Glomerular visceral epithelial cell (primary cell): ENCODE results near the gene IGSF11.
"Not testable (repeated sequence)": the region's sequence is repeated elsewhere in the genome, so short reads cannot be mapped to it uniquely, and the experiment has no call there.

Source experiments
- DNase-seq: peaks from one replicate; pipeline ENCODE4 v3.0.0-alpha.2; 2016; ENCODE audit errors: extremely low spot score

The IGSF11 gene, protein sequence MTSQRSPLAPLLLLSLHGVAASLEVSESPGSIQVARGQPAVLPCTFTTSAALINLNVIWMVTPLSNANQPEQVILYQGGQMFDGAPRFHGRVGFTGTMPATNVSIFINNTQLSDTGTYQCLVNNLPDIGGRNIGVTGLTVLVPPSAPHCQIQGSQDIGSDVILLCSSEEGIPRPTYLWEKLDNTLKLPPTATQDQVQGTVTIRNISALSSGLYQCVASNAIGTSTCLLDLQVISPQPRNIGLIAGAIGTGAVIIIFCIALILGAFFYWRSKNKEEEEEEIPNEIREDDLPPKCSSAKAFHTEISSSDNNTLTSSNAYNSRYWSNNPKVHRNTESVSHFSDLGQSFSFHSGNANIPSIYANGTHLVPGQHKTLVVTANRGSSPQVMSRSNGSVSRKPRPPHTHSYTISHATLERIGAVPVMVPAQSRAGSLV

DNA sequence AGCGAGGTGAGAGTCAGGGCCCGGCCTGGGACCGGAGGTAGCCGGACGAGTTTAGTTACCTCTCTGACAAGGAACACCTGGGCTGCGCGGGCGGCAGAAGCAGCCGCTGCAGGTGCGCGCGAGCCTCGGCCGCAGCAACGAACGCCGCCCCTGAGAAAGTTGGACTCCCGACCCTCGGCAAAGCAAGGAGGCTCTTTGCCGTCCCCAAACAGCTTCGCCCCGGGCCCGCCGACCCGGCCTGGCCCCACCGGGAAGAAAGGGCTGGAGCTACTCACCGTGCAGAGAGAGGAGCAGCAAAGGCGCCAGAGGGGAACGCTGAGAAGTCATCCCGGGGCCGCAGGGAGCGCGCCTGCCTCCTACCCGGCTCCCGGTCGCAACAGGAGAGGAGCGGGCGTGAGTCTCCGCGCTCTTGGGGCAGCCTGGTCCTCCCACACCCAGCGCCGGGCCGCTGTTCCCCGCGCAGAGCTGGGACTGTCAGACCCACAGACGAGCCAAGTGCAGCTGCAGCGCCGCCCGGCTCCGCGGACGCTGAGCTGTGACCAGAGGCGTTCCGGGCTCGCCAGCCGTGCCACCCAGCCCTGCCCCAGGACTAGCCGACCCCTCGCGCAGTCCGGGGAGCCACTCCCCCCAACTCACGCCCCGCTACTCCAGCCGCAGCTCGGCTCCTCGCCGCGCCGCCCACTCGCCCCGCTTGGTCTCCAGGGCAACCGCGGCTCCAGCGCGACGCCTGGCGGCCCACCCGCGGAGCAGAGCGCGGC lies at the start of gene IGSF11:
IGSF11 (minus strand) TSS at position 591 of the 758 bp plus-strand sequence; CDS start at position 327, 264 bp downstream.
- DNase-seq, result peak; percentile 46

DNA sequence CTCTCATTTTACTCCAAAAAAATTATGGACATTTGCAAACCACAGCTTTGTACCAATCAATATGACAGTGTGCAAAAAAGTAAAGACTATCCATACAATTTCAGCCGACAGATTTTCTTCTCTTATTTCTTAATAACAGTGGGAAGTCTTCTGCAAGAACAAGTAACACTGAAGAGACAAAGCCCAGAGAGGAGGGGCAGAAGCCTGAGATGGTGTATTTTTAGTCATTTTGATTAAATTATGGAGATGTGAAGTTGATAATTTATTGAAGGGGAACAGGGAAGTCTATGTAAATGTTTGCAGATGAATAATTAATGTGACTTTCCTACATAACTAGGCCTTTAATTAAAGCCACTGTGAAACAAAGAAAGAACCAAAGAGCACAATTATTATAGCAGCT lies 45.7 kb upstream of the IGSF11 start:
- DNase-seq, result no peak

DNA sequence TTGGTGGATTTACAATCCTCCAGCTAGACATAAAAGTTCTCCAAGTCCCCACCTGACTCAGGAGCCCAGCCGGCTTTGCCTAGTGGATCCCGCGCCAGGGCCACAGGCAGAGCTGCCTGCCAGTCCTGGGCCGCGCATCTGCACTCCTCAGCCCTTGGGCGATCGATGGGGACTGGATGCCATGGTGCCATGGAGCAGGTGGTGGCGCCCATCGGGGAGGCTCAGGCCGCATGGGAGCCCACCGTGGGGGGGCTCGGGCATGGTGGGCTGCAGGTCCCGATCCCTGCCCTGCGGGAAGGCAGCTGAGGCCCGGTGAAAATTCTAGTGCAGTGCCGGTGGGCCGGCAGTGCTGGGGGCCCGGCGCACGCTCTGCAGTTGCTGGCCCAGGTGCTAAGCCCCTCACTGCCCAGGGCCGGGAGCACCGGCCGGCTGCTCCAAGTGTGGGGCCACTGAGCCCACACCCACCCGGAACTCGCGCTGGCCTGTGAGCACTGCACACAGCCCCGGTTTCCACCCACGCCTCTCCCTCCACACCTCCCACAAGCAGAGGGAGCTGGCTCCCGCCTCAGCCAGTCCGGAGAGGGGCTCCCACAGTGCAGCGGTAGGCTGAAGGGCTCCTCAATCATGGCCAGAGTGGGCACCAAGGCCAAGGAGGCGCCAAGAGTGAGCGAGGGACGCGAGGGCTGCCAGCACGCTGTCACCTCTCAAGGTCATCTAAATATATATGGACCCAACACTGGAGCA lies 38.8 kb upstream of the IGSF11 start:
- DNase-seq, result no peak

DNA sequence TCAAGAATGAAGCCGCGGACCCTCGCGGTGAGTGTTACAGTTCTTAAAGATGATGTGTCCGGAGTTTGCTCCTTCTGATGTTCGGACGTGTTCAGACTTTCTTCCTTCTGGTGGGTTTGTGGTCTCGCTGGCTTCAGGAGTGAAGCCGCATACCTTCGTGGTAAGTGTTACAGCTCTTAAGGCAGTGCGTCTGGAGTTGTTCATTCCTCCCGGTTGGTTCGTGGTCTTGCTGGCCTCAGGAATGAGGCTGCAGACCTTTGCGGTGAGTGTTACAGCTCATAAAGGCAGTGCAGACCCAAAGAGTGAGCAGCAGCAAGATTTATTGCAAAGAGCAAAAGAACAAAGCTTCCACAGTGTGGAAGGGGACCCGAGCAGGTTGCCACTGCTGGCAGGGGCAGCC lies 37.8 kb upstream of the IGSF11 start:
- not testable (repeated sequence) for DNase-seq

DNA sequence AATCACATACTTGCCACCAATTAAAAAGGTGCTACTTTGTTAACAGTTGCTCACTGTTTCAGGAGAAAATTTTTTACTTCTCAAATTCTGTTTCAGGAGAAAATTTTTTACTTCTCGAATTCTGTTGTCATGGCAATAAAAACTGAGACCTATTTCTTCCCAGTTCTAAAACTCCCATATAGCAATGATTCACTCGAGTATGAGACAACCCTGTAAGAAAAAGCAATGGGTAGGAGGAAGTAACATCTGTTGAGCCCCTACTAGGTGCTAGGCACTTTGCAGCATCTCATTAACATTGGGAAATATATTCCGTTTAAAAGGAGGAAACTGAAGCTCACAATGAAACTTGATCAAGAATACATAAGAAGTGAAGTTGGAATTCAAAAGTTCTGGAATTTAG lies 35.1 kb upstream of the IGSF11 start:
- no peak for DNase-seq

DNA sequence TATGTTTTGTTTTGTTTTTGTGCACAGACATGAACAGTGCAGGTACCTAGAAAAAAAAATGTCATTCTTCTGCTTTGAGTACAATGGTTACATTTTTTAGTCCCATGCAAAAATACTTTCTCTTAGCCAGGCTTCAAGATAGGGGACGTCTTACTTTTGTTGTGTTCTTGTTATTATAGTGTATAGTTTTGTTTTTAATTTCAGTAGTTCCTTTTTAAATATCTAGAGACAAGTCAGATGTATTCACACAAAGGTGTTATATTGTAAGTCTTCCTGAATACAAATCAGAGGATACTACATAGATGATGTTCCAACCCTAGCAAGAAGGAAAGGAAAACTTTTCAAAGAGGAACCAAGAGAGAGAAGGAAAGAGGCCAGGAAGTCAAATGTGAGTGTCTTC lies 28.8 kb upstream of the IGSF11 start:
- no peak for DNase-seq

DNA sequence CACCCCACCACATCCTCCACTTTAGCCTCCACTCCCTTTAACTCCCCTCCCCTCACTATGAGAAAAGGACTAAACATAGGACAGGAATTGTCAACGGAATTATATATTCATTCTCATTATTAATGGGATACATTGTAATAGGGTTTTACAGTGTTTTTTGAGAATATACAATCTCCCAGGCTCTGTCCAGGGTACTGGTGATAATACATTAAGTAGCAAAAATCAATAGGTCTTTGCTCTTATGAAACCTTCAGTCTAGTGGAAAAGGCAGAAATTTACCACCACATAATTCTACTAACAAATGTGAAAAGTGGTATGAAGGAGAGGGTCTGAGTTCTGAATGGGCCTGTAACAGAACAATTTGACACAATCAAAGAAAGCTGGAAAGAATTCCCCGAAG lies 28.2 kb upstream of the IGSF11 start:
- DNase-seq, result no peak

DNA sequence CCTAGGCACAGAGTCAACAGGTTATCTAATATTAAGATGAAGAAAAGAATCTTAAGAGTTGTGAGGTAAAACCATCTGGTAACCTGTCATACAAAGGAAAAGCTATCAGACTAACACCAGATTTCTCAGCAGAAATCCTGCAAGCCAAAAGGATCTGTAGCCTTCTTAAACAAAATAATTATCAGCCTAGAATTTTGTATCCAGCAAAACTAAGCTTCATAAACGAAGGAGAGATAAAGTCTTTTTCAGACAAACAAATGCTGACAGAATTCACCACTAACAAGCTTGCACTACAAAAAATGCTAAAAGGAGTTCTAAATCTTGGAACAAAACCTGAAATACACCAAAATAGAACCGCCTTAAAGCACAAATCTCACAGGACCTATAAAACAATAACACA lies 9.9 kb upstream of the IGSF11 start:
- DNase-seq, result no peak

DNA sequence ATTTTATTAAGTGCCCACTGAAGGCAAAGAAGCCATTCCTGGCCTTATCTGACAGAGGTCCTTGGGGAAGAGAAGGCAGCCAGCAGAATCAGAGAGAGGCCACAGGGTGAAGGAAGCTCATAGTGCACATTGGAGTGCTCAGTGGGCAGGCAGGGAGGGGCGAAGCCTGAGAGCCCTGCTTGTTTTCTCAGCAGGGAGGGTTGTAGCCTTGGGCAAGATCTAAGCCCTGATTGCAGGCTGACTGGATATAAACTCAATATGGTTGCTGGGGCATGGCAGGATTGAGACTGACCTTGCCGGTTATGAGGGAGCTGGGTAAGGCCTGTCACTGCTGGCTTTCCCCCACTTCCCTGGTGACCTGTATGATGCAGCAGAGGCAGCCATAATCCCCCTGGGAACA lies 7.5 kb upstream of the IGSF11 start:
- no peak for DNase-seq

DNA sequence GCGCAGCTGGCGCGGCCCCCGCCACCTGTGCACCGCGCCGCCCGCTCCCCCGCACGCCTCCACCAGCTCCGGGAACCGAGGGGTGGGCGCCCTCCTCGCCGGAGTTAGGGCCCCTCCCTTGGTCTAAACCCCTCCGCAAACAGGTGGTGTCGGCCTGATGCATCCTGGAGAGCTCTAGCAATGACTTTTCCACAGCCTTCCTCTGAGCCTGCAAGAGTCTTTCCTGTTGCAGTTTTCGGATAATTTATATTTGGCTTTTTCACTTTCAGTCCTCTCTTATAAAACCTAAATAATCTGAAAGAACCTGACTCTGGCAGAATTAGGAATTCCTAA lies 334 bp upstream of the IGSF11 start:
- DNase-seq, result no peak

DNA sequence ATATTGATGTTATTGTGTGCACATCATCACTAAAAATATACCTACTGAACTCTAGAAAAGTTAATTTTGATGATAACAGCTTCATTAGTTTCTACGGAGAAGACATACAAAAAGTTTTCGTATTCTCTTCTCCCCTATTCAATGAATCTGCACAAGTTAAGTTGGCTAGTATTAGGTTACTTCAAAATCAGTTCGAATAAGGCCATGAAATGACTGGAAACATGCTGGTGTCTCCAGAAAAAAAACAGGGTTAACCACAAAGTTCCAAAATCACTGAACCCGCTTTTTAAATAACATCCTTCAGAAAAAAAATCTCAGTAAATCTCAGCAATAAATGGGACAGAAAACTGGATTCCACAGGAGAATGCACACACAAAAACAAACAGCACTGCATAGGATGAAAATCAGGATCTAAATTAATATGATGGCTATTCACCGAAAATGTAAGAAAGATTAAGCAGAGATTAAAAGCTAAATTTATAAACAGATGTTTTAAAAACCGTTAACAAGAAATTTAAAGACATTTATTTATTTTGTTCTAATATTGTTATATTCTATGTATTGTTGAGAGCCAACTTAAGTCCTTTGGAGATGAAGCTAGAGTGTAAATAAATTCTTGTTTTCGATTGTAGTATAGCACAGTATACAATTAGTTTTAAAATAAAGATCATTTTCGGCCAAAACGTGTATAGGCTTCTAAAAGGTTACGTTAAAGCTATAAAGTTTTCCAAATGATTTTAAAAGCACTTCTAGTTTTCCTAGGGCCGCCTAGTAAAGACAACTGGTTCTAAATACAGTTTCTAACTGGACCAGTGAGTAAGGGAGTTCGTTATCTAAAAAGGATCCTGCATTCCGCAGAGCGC lies 1.0 kb downstream of the IGSF11 start:
- DNase-seq, result no peak

DNA sequence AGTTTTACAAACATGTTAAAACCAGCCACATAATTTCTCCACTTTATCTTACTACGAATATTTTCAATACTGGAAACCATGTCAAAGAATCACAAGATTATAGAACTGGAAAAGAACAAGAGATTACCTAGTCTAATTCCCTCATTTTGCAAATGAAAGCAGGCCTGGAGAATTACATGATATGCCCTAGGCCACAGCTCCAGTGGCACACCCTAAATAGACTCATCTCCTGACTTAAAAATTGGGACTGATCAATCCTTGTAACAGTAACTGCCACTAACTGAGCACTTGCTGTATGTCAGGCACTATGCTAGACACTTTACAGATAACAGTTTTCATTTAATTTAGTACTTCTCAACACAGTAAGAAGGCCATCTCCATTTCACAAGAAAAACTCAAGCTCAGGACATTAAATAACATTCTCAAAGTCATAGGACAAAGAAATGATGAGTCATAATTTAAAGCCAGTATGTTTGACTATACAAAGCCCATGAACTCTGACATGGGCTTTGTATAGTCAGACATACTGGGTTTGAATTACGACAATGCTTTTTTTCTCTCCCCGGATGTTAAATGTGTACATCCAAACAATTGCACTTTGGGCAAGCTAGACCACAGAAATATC lies 9.4 kb downstream of the IGSF11 start:
- no peak for DNase-seq

DNA sequence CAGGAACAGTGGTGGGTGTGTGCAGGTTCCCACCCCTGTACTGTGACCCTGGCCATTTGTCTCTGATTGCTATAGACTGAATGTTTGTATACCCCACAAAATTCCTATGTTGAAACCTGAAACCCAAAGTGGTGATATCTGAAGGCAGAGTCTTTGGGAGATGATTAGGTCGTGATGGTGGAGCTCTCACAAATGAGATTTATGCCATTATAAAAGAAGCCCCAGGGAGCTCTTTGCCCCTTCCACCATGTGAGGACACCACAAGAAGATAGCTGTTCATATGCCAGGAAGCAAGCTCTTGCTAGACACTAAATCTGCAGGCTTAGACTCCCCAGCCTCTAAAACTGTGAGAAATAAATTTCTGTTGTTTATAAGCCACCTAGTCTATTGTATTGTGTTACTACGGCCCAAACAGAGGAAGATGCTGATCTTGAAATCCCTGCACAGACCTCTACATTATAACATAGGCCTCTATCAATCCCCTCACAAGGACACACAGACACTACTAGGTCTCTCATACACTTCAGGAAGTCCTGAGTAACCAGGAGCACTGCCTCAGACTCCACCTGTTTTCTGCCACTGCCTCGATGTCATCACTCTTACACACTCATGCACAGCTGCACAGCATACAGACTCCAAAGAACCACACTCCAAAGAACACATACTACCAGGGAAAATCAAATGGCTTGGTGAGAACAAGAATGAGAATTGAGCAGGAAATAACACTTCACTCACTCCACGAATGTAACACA lies 14.7 kb downstream of the IGSF11 start:
- DNase-seq, result no peak

DNA sequence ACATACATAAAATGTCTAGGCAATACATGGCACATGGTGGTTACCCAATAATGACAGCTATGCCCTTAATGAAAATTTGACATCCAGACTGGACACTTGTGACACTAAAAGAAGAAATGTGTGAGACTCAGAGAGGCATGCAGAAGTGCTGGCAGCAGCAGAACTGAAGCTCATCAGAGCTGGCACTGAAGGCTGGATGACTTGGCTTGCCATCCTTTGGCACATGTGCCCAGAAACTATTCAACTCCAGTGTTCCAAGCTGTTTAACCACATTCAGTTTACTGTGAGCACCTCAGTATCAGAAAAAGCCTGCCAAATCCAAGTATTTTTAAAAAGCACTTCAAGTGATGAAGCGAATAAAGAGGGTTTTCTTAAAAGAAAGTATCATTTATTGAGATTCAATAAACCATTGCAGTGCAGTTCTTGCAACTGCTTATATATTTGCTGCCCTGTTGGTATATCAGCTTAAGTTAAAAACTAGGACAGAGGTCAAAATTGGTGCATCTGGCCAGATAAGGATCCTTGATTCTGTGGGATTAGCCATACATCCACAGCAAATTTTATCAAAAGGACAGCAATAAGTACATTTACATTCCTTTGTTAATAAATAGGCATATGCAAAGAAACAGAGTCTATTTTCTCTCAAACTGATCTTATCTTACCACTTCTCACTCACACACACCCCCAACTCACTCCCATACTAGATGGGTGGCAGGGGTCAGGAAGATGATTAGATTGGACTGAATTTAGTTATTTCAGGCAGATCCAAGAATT lies 15.8 kb downstream of the IGSF11 start:
- no peak for DNase-seq

DNA sequence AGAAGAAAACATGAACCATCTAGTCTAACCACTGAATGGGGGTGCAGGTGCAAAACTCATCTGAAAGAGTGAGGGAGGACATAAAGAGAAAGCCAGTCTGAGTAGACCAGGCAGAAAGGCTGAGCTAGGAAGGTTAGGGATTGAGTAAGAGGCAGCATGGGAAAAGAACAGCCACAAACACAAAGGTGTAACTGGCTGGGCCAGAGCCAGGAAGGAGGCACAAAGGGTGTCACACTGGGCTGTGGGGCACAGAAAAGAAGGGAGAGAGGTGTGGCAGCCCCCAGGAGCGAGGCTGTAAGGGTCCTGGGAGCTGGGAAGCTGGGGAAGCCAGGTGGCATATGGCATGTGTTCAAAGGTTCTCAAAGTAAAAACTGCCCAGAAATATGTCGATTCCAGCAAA lies 18.7 kb downstream of the IGSF11 start:
- no peak for DNase-seq

DNA sequence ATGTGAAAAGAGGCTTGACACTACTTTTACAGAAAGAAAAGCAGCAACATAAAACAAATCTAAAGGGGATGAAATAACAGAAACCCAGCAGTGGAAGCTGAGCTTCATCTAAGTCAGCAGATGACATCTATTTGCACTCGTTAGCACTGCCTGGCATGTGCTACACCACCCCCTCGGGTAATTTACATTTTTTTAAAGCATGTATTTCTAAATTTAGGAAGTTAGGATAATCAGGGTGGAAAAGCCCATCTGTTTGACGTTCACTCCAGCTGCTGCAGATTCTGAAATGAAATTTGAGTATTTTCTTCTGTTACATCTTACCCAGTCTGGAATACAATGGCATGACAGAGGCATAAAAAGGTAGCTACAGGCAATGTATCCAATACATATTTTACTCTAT lies 20.7 kb downstream of the IGSF11 start:
- no peak for DNase-seq

DNA sequence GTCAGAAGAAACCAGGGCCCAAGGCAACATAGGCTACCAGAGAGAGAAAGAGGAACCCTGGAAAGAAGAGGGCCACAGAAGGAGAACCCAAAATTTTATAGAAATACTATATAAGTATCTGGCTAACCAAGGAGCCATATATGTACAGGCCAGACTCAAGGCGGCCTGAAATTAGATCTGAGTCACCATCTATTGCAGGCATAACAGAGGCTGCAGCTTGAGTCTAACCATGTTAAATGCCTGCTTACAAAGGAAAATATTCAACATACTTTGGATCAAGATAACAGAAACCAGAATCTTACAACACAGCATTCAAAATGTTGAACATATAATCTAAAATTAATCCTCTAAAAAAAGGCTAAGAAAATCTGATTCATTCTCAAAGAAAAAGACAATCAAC lies 23.1 kb downstream of the IGSF11 start:
- DNase-seq, result no peak

DNA sequence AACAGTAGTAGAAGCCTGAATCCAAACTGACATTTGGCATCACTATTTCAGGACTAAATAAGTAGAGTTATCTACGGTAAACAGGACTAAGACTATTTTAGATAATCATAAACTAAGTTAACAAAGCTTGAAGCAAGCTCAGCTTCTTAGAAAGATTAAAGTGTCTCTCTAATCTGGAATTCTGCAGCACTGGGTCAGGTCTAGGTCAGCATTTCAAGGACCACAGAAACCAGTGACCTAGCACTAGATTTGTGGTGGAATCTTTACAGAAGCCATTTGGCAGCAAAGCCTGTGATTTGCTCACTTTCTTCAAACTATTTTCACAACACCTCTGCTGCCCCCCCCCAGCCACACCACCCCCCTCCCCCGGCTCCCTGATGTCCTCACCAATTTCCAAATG lies 37.5 kb downstream of the IGSF11 start:
- no peak for DNase-seq

DNA sequence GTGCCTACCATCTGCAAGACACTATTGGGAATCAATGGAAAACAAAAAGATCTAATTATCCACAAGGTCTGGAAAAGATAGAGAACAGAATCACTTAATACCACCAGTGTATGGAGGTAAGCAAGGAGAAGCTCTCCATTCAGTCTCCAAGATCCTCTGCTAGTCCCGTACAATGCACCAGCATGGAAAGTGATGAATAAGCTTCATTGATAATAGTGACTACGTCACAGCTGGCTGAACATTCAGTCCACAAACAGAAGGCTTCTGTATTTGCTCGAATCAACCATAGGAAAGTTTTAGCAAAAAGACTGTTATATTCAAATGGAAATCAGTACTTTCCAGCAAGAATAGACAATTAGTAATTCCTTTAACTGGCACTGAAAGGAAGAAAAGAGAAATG lies 42.9 kb downstream of the IGSF11 start:
- no peak for DNase-seq
